Cardiac muscle cell (in vitro differentiated cells and primary cell): ENCODE results near the gene ZNF672. TPM values are rescaled to one million over a fixed set of nuclear protein-coding genes. Genes with fewer than 3 reads are reported as not detected.

Source experiments
- DNase-seq, 2 donors: peaks; one replicate each; pipeline versions ENCODE4 v3.0.0 to v3.0.0-alpha.2; 2010 to 2017; ENCODE audit warnings: low read depth in 1 of 2, low spot score in 1 of 2
- H3K27ac ChIP-seq: fragments of 200-600 bp; sonication (generic); 2 replicates; pipeline ENCODE4 v1.5.1; 2016
- H3K27me3 ChIP-seq: fragments of 200-600 bp; sonication (generic); 2 replicates; pipeline ENCODE4 v1.6.0; 2016; ENCODE audit warnings: control low read depth
- H3K36me3 ChIP-seq: fragments of 200-600 bp; sonication (generic); 2 replicates; pipeline ENCODE4 v1.5.1; 2016; ENCODE audit warnings: control low read depth
- H3K4me1 ChIP-seq: fragments of 200-600 bp; sonication (generic); 2 replicates; pipeline ENCODE4 v1.8.1; 2017; ENCODE audit warnings: low read depth, mild to moderate bottlenecking, mixed run types
- H3K4me3 ChIP-seq: fragments of 200-600 bp; sonication (generic); 2 replicates; pipeline ENCODE4 v1.5.1; 2016; ENCODE audit warnings: mild to moderate bottlenecking
- H3K9me3 ChIP-seq: fragments of 200-600 bp; sonication (generic); 2 replicates; pipeline ENCODE4 v1.5.1; 2017; ENCODE audit warnings: low read depth, mild to moderate bottlenecking, control low read depth
- polyA plus RNA-seq: library from polyadenylated mRNA; unstranded; fragments of >200 nt; fragmentation: Nextera tagmentation; extraction: Ambion mirVana; gene quantifications from 2 replicates; pipeline ENCODE4 v1.2.1, GENCODE V29; 2016
- total RNA-seq: library from RNA; depleted of rRNA; stranded (reverse); fragments of >200 nt; gene quantifications from 2 replicates; pipeline ENCODE4 v1.2.3, GENCODE V29; 2016
- TF ChIP-seq, protein P1 (sequence below): IDR thresholded peaks from 2 replicates; pipeline ENCODE4 v1.5.1; 2012; ENCODE audit warnings: low read depth, mild to moderate bottlenecking, low read length

The ZNF672 gene
- total and polyA plus RNA-seq, 2 experiments from 2014 or later = 59.2 to 66.3 TPM

DNA sequence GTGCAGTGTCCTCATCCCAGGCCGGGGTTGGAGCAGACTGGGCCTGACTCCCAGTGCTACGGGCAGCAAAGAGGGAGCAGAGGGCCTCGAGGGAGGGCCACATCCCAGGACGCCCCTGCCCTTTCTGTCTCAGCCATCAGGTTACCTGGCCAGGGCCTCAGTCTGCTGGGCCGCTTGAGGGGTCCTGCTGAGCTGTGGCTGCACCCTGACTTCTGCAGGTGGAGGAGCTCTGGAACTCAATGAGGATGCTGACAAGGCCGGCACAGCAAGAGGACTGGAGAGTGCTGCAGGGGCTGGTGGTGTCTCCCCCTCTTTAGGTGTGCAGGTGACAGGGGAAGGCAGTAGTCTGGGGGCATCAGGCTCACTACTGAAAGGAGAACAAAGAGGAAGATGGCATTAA lies 17.6 kb downstream of the ZNF672 start:
- no peak overlapping the region for H3K27ac ChIP-seq
- no peaks in the 10 kb centered on the region for H3K9me3 ChIP-seq
- no peak for DNase-seq
- no peaks in the 10 kb centered on the region for H3K27me3 ChIP-seq
- peaks cover 10% of the 10 kb centered on the region for H3K4me1 ChIP-seq
- peaks cover 5% of the 10 kb centered on the region for H3K36me3 ChIP-seq
- TF ChIP-seq, protein P1, sequence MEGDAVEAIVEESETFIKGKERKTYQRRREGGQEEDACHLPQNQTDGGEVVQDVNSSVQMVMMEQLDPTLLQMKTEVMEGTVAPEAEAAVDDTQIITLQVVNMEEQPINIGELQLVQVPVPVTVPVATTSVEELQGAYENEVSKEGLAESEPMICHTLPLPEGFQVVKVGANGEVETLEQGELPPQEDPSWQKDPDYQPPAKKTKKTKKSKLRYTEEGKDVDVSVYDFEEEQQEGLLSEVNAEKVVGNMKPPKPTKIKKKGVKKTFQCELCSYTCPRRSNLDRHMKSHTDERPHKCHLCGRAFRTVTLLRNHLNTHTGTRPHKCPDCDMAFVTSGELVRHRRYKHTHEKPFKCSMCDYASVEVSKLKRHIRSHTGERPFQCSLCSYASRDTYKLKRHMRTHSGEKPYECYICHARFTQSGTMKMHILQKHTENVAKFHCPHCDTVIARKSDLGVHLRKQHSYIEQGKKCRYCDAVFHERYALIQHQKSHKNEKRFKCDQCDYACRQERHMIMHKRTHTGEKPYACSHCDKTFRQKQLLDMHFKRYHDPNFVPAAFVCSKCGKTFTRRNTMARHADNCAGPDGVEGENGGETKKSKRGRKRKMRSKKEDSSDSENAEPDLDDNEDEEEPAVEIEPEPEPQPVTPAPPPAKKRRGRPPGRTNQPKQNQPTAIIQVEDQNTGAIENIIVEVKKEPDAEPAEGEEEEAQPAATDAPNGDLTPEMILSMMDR = no peak
- no peak overlapping the region for H3K4me3 ChIP-seq

GRCh38 chr1:248856176-248856575 lies 18.2 kb downstream of the ZNF672 start:
- H3K4me3 ChIP-seq = no peak overlapping the region
- no peaks in the 10 kb centered on the region for H3K9me3 ChIP-seq
- peaks cover under 1% of the 10 kb centered on the region for H3K27me3 ChIP-seq
- H3K4me1 ChIP-seq = peaks cover 10% of the 10 kb centered on the region
- TF ChIP-seq, protein P1 = no peak
- no peak overlapping the region for H3K27ac ChIP-seq
- H3K36me3 ChIP-seq = peaks cover 5% of the 10 kb centered on the region
- DNase-seq = no peak

DNA sequence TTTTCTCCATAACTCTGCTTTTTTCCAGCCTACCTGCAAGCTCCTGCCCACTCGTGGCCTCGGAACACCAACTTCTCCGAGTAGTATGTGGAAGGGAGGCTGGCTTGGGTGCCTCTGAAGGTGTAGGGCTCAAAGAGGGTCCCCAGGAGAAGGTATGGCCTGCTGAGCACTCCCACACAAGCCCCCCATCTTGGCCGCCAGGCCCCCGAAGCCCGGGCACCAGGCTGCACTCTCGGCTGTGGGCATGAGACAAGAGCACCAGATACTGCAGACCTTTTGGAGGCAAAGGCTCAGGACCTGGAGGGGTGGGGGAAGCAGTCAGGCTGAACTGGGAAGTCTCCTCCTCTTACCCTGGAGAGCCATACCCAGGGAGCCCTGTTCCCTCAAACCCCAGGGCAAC lies 19.2 kb downstream of the ZNF672 start:
- Histone ChIP-seq H3K27ac (no peak overlapping the region), H3K9me3 (no peaks in the 10 kb centered on the region), H3K4me3 (no peak overlapping the region), H3K4me1 (peaks cover 10% of the 10 kb centered on the region), H3K27me3 (peaks cover 11% of the 10 kb centered on the region), H3K36me3 (peaks cover 5% of the 10 kb centered on the region)
- TF ChIP-seq, protein P1 = no peak
- DNase-seq = no peak

DNA sequence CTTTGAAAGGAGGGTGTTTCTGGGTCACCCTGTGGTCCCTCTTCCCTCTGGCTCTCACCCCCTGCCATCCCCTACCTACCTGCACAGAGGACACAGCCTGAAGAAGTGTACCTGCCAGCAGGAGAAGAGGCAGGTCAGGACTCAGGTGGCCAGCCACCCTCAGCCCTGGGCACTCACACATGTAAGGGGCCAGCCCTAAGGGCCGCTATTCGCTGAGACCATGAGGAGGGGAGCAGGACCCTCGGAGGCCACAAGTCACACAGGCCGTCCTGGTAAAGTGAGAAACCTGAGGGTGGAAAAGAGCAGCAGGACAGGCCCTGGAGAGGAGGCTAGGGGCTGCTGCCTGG lies 19.7 kb downstream of the ZNF672 start:
- Histone ChIP-seq H3K9me3 (no peaks in the 10 kb centered on the region), H3K27ac (peak overlapping the region; percentile 84), H3K4me3 (peak overlapping the region; percentile 47), H3K27me3 (peaks cover 13% of the 10 kb centered on the region), H3K36me3 (peaks cover 5% of the 10 kb centered on the region), H3K4me1 (peaks cover 11% of the 10 kb centered on the region)
- TF ChIP-seq, protein P1 = no peak
- DNase-seq = no peak

GRCh38 chr1:248858096-248858890 lies 20.3 kb downstream of the ZNF672 start:
- Histone ChIP-seq H3K4me3 (peak overlapping the region; percentile 47), H3K27me3 (peaks cover 13% of the 10 kb centered on the region), H3K4me1 (peaks cover 12% of the 10 kb centered on the region), H3K36me3 (peaks cover 5% of the 10 kb centered on the region), H3K27ac (peak overlapping the region; percentile 84), H3K9me3 (no peaks in the 10 kb centered on the region)
- peak; percentile 70 to 72 for DNase-seq
- TF ChIP-seq, protein P1 = peak; percentile 32
